Right forelimb (tissue), 1 donor: Measurements from ENCODE around the gene MSI2.

Experiments used
- DNase-seq: peaks from one replicate; pipeline ENCODE4 v3.0.0-alpha.2; 2018

MSI2 gene

DNA sequence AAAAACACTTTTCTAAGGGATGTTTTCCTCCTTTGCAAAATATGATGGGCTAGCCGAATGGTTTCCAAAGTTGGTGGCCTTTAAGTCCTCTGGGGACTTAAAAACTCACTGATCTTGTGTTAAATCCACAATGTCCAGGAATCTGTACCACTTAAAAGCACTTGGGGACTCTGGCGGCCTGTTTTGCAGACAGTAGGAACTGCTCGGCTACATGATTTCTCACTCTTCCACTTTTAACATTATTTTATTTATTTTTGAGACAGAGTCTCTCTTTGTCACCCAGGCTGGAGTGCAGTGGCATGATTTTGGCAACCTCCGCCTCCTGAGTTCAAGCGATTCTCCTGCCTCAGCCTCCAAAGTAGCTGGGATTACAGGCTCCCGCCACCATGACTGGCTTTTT lies 9.1 kb upstream of the MSI2 start:
- DNase-seq = no peak

DNA sequence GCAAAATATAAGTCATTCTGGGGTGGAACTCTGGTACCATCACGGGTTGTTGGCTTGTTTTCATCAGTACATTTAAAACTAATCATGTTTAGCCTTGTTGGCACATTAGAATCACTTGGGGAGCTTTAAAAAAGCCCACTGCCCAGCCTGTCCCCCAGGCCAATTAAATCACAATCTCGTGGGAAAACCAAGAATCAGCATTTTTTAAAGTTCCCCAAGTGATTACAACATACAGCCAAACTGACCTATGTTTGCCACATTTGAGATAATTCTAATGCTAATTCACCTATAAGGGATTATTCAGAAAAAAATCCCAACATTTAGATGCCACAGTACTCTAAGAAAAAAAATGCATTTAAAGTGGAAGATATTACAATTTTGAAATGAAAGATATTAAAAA lies 8.4 kb upstream of the MSI2 start:
- no peak for DNase-seq

- DNase-seq = no peak
Observed at GRCh38 chr17:57249520-57249919, 6.8 kb upstream of the MSI2 start.

- no peak for DNase-seq
Observed at GRCh38 chr17:57251211-57251787, 5.0 kb upstream of the MSI2 start.

GRCh38 chr17:57253362-57254065 lies 2.8 kb upstream of the MSI2 start:
- DNase-seq = no peak

DNA sequence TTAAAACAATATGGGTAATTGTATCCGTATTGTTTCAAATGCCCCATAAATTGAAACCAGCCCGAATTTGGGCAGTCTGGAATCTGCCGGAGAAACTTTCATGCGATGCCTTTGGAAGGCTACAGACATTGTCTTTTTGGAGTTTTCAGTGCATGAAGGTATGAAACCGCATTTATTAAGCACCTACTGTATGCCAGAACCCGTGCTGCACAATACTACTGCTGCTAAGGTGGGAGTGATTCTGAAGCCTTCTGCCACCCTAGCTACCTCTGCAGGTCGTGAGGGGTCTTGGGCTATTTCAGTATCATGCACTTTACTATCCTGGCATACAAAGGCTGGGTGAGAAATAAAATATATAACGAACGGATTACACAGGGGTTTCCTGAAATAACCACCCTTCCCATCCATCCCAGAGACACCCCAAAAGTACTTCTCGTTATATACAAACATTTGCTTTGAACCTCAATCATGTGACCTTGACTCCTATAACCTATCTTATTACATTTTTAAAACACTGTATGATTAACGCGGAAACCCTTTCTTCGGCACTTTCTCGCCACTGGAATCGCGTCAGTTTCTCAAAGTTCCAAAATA lies 1.0 kb upstream of the MSI2 start:
- DNase-seq = no peak

DNA sequence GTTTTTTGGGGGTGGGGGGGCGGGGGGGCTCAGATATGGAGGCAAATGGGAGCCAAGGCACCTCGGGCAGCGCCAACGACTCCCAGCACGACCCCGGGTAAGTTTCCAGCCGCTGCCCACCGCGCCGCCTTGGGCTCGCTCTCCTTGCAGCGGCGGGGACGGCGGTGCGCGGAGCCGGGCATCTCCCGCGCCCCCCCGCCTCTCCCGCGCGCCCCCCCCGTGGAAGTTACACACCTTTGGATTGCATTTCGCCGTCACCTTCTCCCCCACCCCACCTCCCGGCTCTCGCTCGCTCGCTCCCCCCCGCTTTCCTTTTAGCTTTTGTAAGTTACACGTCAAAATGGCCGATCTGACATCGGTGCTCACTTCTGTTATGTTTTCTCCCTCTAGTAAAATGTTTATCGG lies 387 bp downstream of the MSI2 start:
- no peak for DNase-seq

DNA sequence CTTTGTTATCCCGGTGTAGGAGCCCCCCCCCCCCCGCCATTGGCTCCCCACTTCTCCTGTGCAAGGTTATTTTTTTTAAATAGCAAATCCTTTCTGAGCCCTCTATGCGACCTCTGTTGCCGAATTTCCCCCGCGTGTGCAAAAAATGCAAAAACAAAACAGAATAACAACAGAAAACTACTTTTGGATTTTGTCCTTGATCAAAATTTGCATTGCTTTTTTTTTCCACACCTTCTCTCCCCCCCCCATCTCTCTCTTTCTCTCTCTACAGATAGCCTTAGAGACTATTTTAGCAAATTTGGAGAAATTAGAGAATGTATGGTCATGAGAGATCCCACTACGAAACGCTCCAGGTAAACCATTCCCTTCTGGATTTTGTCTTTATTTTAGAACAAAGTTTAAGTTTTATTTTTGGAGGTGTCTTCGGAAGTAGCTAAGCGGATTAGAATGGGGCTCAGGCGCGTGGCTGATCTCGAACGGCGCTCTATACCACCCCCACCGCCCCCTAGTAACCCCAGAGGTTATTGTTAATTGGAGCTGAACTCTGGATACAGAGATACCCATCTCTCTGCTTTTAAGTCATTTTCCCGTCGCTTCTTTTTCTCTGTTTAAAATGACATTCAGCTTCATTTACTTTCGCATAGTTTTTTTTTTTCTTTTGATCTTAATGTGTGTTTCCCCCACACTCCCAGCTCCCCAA lies 1.0 kb downstream of the MSI2 start:
- DNase-seq = no peak

GRCh38 chr17:57257895-57258851 lies 1.9 kb downstream of the MSI2 start:
- no peak for DNase-seq

DNA sequence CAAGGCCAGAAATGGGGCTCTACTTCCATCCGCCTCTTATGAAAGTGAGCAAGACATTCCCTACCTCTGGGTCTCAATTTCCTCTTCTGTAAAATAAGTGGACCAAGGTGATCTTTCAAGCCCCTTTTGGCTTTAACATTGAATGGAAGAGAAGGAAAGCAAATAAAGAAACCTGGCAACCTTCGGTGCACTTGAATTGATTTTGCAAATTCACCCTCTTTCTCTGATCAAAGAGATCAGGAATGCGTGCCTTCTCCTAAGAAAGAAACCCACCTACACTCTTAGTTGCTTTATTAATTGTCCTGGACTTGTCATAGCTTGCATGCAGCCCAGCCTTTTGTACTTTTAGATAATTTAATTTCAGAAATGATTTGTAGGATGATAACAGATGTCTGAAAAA lies 3.0 kb downstream of the MSI2 start:
- DNase-seq = no peak

DNA sequence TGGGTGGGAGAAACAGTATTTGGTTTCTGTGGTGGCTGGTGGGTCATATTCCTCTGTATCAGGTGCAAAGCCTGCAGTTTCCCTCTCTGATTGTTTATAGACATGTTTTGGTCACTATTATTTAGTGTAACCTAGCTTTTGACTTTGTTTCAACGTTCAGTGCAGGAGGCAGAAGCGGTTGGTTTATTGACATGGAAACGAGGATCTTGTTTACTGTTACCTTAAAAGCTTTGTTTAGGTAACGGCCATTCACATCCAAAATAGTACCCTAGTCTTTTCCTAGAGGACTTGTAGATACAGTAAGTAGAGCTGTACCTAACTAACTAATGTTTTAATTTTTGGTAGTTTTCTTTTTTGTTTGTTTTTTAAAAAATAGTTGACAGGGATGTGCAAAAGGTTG lies 3.5 kb downstream of the MSI2 start:
- DNase-seq = no peak

GRCh38 chr17:57260325-57261083 lies 4.2 kb downstream of the MSI2 start:
- no peak for DNase-seq

DNA sequence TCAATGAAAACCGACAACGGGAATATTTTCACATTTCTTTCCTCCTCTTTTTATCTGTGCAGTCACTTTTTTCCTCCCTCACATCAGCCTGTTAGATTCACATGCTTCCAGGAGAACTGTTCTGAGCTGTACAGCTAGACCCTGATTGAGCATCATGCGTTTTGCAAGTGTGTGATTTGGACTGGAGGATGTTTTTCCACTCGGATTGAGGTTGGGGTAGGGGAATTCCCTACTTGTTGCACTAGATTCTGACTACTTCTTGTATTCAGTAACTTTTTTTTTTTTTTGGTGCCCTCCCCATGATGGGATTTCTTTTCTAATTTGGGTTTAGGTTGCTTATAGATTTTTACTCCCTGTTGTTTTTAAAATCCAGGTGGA lies 4.8 kb downstream of the MSI2 start:
- DNase-seq = no peak

GRCh38 chr17:57262557-57262956 lies 6.2 kb downstream of the MSI2 start:
- no peak for DNase-seq

DNA sequence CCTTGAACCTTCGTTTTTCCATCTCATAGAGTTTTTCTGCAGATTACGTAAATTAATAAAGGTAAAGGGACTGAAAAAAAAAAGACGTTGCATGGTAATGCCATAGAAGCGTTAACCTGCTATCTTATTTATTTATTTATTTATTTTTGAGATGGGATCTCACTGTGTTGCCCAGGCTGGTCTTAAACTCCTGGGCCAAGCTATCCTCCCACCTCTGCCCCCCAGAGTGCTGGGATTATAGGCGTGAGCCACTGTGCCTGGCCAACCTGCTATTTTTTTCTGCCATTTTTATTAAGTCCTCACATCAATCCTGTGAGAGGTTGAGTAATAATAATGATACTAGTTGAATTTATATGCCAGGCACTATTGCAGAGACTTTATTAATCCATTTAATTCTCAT lies 7.9 kb downstream of the MSI2 start:
- no peak for DNase-seq

DNA sequence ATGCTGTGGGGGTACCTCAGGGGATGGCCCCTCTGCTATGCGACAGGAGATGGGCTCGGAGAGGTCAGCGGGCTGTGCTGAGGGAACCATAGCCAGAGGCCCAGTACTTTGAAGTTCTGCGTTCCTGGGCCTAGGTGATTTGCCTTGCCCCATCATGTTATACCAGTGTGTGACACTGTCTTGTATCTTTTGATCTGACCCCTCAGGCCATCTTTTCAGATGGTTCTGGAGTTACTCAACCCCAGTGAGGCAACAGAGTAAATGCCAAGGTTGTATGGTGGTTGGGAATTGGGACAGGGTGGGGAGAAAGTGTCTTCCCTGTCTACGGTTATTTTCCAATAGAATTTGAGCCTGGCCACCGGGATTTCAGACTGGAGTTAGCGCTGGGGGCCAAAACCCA lies 8.5 kb downstream of the MSI2 start:
- no peak for DNase-seq

GRCh38 chr17:57266902-57267311 lies 10.6 kb downstream of the MSI2 start:
- DNase-seq = no peak

DNA sequence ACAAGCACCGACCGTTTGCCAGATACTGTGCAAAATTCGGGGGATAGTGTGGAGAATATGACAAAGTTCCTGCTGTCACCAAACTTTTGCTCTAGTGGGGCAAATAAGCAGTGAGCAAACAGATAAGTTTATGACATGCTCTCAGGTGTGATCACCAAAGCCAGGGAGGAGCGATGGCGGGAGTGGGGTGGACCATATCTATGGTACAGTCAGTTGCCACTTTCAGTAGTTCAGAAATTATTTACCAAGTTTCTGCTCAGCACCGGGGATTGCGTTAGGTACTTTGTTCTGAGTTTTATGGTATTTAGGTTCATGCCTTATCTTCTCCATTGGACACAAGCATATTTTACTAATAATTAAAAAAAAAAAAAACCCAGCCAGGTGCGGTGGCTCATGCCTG lies 11.9 kb downstream of the MSI2 start:
- no peak for DNase-seq

- DNase-seq = no peak
Observed at GRCh38 chr17:57269052-57269451, 12.7 kb downstream of the MSI2 start.

- no peak for DNase-seq
Observed at GRCh38 chr17:57269598-57270255, 13.4 kb downstream of the MSI2 start.

- DNase-seq = no peak
Observed at GRCh38 chr17:57270801-57271245, 14.5 kb downstream of the MSI2 start.
